HT-29 (cell line): Measurements from ENCODE around the gene ANO1. TPM values are rescaled to one million over a fixed set of nuclear protein-coding genes. Genes with fewer than 3 reads are reported as not detected.

ENCODE experiments used
- DNase-seq: peaks from one replicate; pipeline ENCODE4 v3.0.0-alpha.2; 2015; ENCODE audit warnings: low spot score
- total RNA-seq: library from RNA; depleted of rRNA; stranded (reverse); fragments of >200 nt; shearing (Covaris generic); gene quantifications from 2 replicates; pipeline ENCODE4 v1.2.3, GENCODE V29; 2014

ANO1 gene
- total RNA-seq, 1 experiment from 2014 or later, result 114 TPM

DNA sequence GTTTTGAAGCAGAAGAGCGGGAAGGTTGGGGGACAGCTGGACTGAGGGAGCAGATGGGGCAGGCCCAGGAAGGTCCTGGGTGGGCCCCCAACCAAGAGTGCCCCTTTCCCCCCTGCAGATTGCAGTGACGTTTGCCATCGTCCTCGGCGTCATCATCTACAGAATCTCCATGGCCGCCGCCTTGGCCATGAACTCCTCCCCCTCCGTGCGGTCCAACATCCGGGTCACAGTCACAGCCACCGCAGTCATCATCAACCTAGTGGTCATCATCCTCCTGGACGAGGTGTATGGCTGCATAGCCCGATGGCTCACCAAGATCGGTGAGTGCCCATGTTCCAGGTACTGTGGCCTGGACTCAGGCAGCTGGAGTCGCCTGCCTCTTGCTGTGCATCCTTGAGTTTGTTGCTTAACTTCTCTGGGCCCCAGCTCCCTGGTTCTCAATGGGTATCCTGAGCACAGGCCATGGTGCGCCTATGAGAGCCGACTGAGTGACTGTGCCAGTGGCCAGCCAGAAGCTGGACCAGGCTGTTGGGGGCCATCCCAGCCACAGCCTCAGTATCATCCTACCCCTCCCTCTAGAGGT is 83.0 kb downstream of the ANO1 start:
- DNase-seq, result no peak

- DNase-seq, result no peak
Measured at GRCh38 chr11:70164705-70165104, 86.6 kb downstream of the ANO1 start.

- DNase-seq, result no peak
Measured at GRCh38 chr11:70167120-70167519, 89.0 kb downstream of the ANO1 start.

GRCh38 chr11:70167723-70168404 is 89.7 kb downstream of the ANO1 start:
- DNase-seq, result no peak

DNA sequence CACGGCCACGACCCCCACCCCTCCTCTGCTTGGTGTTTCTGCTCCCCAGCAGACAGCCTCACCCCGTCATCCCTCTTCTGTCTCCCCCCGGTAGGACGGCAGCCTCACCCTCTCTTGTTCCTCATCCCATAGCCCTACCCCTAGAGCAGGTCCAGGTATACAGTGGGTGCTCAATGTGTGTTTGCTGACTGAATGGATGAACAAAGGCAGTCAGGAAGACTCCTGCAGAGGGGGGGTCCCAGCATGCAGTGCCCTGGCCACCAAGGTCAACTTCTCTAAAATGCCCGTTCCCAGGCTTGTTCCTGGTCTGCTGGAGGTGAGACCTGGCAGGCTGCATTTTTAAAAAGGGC is 90.3 kb downstream of the ANO1 start:
- DNase-seq, result no peak

GRCh38 chr11:70169127-70169526 is 91.0 kb downstream of the ANO1 start:
- DNase-seq, result no peak

- no peak for DNase-seq
Measured at GRCh38 chr11:70169632-70170031, 91.5 kb downstream of the ANO1 start.

- no peak for DNase-seq
Measured at GRCh38 chr11:70170596-70171210, 92.6 kb downstream of the ANO1 start.

- DNase-seq, result no peak
Measured at GRCh38 chr11:70173018-70173417, 94.9 kb downstream of the ANO1 start.

- no peak for DNase-seq
Measured at GRCh38 chr11:70174547-70175235, 96.6 kb downstream of the ANO1 start.

DNA sequence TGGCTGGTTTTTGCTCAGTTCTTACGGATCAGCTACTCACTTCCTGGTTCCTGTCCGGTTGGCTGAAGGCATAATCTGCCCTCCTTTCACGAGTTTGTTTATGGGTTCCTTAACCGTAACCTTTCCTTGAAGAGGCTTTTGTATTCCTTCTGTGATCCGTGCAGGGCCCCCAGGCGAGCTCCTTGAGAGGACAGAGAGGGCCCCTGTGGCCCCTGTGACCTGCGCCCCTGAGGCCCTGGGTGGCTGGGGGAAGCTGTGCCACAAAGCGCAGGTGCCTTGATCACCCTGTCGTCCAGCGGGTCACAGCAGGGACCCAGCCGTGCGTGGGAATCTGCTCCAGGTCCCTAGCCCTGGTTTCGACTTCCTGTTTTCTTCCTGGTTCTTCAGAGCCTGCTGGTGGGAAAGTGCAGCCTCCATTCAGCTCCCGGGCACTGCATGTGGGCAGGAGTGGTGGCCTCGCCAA is 97.2 kb downstream of the ANO1 start:
- no peak for DNase-seq

- DNase-seq, result peak; percentile 60
Measured at GRCh38 chr11:70176940-70177689, 99.0 kb downstream of the ANO1 start.

GRCh38 chr11:70180906-70181305 is 102.8 kb downstream of the ANO1 start:
- DNase-seq, result no peak

- no peak for DNase-seq
Measured at GRCh38 chr11:70182266-70182665, 104.1 kb downstream of the ANO1 start.

DNA sequence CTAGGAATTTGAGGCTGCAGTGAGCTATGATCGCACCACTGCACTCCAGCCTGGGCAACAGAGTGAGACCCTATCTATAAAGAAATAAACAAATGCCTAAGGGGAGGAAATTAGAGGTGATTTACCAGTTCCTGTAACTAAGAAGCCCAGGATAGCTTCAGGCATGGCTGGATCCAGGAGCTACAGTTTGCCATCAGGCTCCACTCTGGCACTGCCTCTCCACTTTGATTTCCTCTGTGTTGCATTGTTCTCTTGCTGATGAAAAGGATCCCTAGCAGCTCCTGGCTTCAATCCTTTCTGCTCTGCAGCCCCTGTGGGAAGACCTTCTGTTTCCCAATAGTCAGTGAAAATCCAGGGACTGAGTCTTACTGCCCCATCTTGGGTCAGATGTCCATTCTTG is 104.9 kb downstream of the ANO1 start:
- no peak for DNase-seq

GRCh38 chr11:70183483-70184176 is 105.5 kb downstream of the ANO1 start:
- peak; percentile 11 for DNase-seq

DNA sequence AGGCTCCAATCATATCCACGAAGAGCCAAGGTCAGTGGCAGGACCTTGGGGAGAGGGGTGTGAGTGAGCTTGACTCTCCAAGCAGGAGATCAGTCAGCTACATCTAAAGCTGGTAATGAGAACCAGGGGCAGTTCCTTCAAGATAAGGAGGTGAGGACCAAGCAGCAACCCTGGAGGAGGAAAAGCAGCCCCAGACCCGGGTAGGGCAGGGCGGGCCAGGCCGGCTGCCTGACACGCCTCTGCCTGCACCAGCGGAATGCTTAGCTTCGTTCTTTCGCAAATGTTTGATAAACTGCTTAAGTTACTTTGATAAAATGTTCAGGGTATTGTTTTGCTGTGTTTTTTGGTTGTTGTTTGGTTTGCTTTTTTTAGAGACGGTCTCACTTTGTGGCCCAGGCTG is 106.3 kb downstream of the ANO1 start:
- DNase-seq, result peak; percentile 13

- no peak for DNase-seq
Measured at GRCh38 chr11:70185348-70186055, 107.4 kb downstream of the ANO1 start.

GRCh38 chr11:70186420-70186819 is 108.3 kb downstream of the ANO1 start:
- no peak for DNase-seq

DNA sequence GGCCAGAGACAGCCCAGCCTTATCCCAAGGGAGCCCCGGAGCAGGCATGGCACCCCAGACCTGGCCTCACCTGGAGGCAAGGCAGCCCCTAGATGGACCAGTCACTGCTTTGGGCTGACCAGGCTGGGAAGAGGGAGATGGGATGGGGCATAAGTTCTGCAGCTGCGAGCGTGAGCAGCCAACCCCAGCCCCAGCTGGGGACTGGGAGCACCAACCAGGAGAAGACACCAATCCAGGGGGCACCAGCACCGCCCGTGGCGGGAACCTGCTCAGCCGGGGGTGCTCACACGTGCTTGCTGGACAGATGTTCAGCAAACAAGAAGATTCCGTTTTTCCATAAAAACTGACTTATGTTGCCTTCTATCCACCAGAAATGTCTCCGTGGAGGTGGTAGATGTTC is 108.8 kb downstream of the ANO1 start:
- no peak for DNase-seq

GRCh38 chr11:70187771-70188170 is 109.7 kb downstream of the ANO1 start:
- no peak for DNase-seq
